C1 segment of cervical spinal cord (tissue), 14 donors: ENCODE measurements around the gene ADARB1.
"Not testable (repeated sequence)": the region's sequence is repeated elsewhere in the genome, so short reads cannot be mapped to it uniquely, and the experiment has no call there.

Source experiments
- DNase-seq, 14 donors: peaks; one replicate each; lab custom pipeline; 2025; lab: John Stamatoyannopoulos, UW

Gene ADARB1

GRCh38 chr21:45133574-45134278 is 59.3 kb downstream of the ADARB1 start:
- not testable (repeated sequence) for DNase-seq

- no peak for DNase-seq
Observed at GRCh38 chr21:45134279-45135076, 60.1 kb downstream of the ADARB1 start.

GRCh38 chr21:45135122-45135521 is 60.7 kb downstream of the ADARB1 start:
- DNase-seq, result peak in 1 of 14 donors; percentile 29

GRCh38 chr21:45135868-45136267 is 61.5 kb downstream of the ADARB1 start:
- no peak for DNase-seq

- no peak for DNase-seq
Observed at GRCh38 chr21:45136500-45136899, 62.1 kb downstream of the ADARB1 start.

- peak in 10 of 14 donors; percentile 21 to 75 (median 33) for DNase-seq
Observed at GRCh38 chr21:45136927-45137611, 62.7 kb downstream of the ADARB1 start.

GRCh38 chr21:45137612-45137937 is 63.2 kb downstream of the ADARB1 start:
- DNase-seq, result no peak

GRCh38 chr21:45138199-45139002 is 64.0 kb downstream of the ADARB1 start:
- peak in 3 of 14 donors; percentile 18 to 33 (median 20) for DNase-seq

- DNase-seq, result not testable (repeated sequence)
Observed at GRCh38 chr21:45139003-45139360, 64.6 kb downstream of the ADARB1 start.

- no peak for DNase-seq
Observed at GRCh38 chr21:45139473-45139872, 65.1 kb downstream of the ADARB1 start.

GRCh38 chr21:45140346-45140940 is 66.1 kb downstream of the ADARB1 start:
- DNase-seq, result peak in 11 of 14 donors; percentile 10 to 74 (median 35)

GRCh38 chr21:45140944-45141343 is 66.6 kb downstream of the ADARB1 start:
- DNase-seq, result not testable (repeated sequence)

GRCh38 chr21:45141507-45141906 is 67.1 kb downstream of the ADARB1 start:
- no peak for DNase-seq

- peak in 1 of 14 donors; percentile 22 for DNase-seq
Observed at GRCh38 chr21:45142469-45143308, 68.3 kb downstream of the ADARB1 start.

GRCh38 chr21:45143855-45144254 is 69.5 kb downstream of the ADARB1 start:
- no peak for DNase-seq

- no peak for DNase-seq
Observed at GRCh38 chr21:45145146-45145545, 70.8 kb downstream of the ADARB1 start.

- DNase-seq, result not testable (repeated sequence)
Observed at GRCh38 chr21:45145846-45146245, 71.5 kb downstream of the ADARB1 start.

- DNase-seq, result no peak
Observed at GRCh38 chr21:45146306-45146705, 71.9 kb downstream of the ADARB1 start.

GRCh38 chr21:45146801-45147200 is 72.4 kb downstream of the ADARB1 start:
- no peak for DNase-seq
